GM06990 (cell line): Measurements from ENCODE around the gene IGLON5.

ENCODE experiments used
- DNase-seq: peaks from one replicate; pipeline ENCODE4 v3.0.0-alpha.2; 2011; ENCODE audit not compliant: insufficient read length; ENCODE audit errors: extremely low read depth
- H3K27me3 ChIP-seq: replicated peaks from 2 replicates; pipeline ENCODE4 v1.6.0; 2011; ENCODE audit warnings: low read length; ENCODE audit not compliant: control insufficient read depth, insufficient read depth
- H3K36me3 ChIP-seq: 2 replicates; pipeline ENCODE4 v1.5.1; 2011; ENCODE audit warnings: low read length; ENCODE audit not compliant: control insufficient read depth, insufficient read depth
- H3K4me3 ChIP-seq: replicated peaks from 2 replicates; pipeline ENCODE4 v1.5.1; 2011; ENCODE audit warnings: low read depth, mild to moderate bottlenecking, control low read depth, low read length
- CTCF ChIP-seq: IDR thresholded peaks from 2 replicates; pipeline ENCODE4 v1.5.1; 2011; ENCODE audit warnings: low read length, control low read depth, mild to moderate bottlenecking, inconsistent platforms; ENCODE audit not compliant: insufficient read depth, poor library complexity, severe bottlenecking

Gene IGLON5

DNA sequence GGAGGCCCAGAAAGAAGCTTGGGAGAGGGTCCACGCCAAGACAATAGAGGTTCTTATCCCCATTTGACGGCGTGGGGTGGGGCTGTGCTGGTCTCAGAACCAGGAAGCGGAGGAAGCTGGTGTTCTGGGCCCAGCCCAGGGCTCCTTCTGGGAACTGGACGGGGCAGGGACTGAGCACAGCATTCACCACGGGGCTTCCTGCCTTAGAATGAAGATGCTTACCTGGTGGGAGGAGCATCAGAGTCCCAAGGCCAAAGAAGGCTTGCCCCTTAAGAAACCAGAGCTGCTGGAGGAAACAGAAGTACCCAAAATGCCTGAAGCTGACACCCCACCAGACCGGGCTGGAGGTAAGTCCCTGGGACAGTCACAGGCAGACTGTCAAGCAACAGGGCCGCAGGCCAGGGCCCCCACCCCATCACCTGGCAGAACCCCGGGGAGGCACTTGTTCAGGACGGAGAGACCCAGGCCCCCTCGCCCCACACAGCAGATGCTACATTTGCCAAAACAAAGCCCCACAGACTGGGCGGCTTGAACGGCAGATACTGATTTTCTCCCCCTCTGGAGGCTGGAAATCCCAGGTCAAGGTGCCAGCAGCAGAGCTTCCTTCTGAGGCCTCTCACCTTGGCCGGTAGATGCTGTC lies 17.8 kb upstream of the IGLON5 start:
- no peaks in the 10 kb centered on the region for H3K36me3 ChIP-seq
- no peak for DNase-seq
- TF ChIP-seq CTCF = no peak
- H3K27me3 ChIP-seq = peaks cover 2% of the 10 kb centered on the region
- H3K4me3 ChIP-seq = no peak overlapping the region

DNA sequence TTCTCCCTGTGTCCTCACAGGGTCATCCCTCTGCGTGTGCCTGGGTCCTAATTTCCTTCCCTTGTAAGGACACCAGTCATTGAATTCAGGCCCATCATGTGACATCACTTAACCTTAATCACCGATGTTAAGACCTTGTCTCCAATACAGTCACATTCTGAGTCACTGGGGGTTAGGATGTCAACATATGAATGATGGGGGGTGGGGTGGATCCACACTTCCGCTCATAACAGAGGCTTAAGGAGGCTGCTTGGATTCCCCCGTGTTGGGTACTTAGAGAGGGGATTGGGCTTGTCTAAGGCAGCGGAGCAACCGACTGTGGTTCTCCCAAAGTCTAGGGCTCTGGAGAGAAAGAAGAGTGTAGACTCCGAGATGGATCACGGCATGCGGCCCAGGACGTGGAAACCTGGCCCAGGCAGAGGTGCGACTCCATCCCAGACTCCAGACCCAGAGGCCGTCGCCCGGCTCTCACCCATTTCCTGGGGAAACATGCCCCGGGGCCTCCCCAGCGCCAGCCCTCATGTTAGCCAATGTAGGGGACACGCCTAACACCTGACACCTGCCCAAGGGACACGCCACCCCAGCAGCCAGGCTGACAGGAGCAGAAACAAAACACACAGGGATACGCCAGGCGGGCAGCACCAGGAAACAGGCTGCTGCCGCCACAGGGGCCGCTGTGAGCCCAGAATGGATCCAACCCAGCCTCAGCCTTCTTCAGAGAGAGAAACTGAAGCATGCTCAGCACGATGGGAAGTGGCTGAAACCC lies 17.1 kb upstream of the IGLON5 start:
- H3K36me3 ChIP-seq = no peaks in the 10 kb centered on the region
- no peak for DNase-seq
- peaks cover 2% of the 10 kb centered on the region for H3K27me3 ChIP-seq
- peak; percentile 3 for TF ChIP-seq CTCF
- H3K4me3 ChIP-seq = no peak overlapping the region

GRCh38 chr19:51294977-51295375 lies 16.5 kb upstream of the IGLON5 start:
- H3K27me3 ChIP-seq = peaks cover 2% of the 10 kb centered on the region
- H3K4me3 ChIP-seq = no peak overlapping the region
- no peak for DNase-seq
- TF ChIP-seq CTCF = peak; percentile 0
- H3K36me3 ChIP-seq = no peaks in the 10 kb centered on the region

DNA sequence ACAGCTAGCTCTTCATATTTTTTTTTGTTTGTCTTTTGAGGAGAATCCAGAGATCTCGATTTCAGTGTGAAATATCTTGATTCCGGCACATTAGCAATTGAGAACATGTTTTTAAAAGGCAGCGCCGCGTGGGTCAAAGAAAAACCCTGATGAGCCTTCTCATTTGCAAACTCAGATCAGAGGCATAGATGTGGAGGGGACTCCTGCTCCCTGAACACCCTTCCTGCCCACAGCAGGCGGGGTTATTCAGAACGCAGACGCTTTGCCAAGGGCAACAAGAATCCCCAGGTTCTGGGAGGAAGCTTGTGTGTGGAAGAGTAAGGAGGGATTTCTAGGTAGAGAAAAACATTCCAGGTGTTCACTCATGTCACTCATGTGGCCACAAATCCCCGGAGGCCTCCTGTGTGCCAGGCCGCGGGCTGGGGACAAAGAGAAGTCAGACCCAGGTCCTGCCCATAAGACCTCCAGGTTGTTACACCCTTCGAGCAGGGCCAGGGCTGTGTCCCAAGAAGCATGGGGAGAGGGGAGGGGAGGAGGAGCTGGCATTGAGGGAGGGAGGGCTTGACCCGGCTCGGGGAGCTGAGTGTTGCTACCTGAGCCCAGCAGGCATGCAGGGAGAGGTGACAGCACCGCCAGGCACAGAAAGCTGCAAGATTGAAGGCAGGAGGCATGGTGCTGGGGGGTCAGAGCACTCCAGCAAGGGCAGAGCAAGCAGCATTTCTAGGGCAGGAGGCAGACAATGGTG lies 15.9 kb upstream of the IGLON5 start:
- Histone ChIP-seq H3K36me3 (no peaks in the 10 kb centered on the region), H3K4me3 (no peak overlapping the region), H3K27me3 (peaks cover 2% of the 10 kb centered on the region)
- no peak for TF ChIP-seq CTCF
- no peak for DNase-seq

GRCh38 chr19:51296336-51297093 lies 14.9 kb upstream of the IGLON5 start:
- no peak for DNase-seq
- Histone ChIP-seq H3K36me3 (no peaks in the 10 kb centered on the region), H3K4me3 (no peak overlapping the region), H3K27me3 (no peaks in the 10 kb centered on the region; the same call in none of the 2 replicates)
- TF ChIP-seq CTCF = peak; percentile 19
